ENCODE results near the gene APEH. TPM values are rescaled to one million over a fixed set of nuclear protein-coding genes. Genes with fewer than 3 reads are reported as not detected.

APEH gene
- total and polyA plus RNA-seq, 4 donors: 25.2 to 119 (median 69.2) TPM

- no peak overlapping the region for H3K27ac ChIP-seq (ENCODE audit: low read depth in 1 of 2, low read length in 1 of 2)
- no peak overlapping the region for H3K9ac ChIP-seq (ENCODE audit: insufficient read depth in 1 of 2, low read length in 2 of 2)
- no peaks in the 10 kb centered on the region for H3K27me3 ChIP-seq (ENCODE audit: control insufficient read depth in 3 of 3, insufficient read depth in 3 of 3, low read length in 2 of 3)
- 83 to 90% methylated on average over 11 of the region's 11 CpGs for WGBS, 2 donors
- no peak overlapping the region for H3K4me3 ChIP-seq
- H3K4me1 ChIP-seq (ENCODE audit: control insufficient read depth in 5 of 5, insufficient read depth in 5 of 5, low read length in 5 of 5): peaks cover 0 to 20% (median 7%) of the 10 kb centered on the region in 5 donors
- H3K36me3 ChIP-seq (ENCODE audit: control insufficient read depth in 4 of 4, insufficient read depth in 4 of 4, low read length in 4 of 4): peaks cover 7 to 38% (median 32%) of the 10 kb centered on the region in 4 donors
- H3K9me3 ChIP-seq (ENCODE audit: control insufficient read depth in 4 of 4, insufficient read depth in 3 of 4, low read length in 3 of 4): no peaks in the 10 kb centered on the region
- ATAC-seq (ENCODE audit: insufficient read depth, low FRiP score) (no peak), DNase-seq (no peak)
- TF ChIP-seq CTCF (IDR thresholded peaks at IDR 0.05; ENCODE audit: control extremely low read depth, extremely low read depth): no peak
Observed at GRCh38 chr3:49725906-49726681, 51.9 kb downstream of the APEH start.

GRCh38 chr3:49727154-49727923 lies 53.2 kb downstream of the APEH start:
- ATAC-seq (ENCODE audit: insufficient read depth, low FRiP score) (no peak), DNase-seq (no peak)
- 91 to 97% methylated on average over 19 of the region's 19 CpGs for WGBS, 2 donors
- Histone ChIP-seq H3K9me3 (ENCODE audit: control insufficient read depth in 4 of 4, insufficient read depth in 3 of 4, low read length in 3 of 4) (no peaks in the 10 kb centered on the region), H3K27me3 (ENCODE audit: control insufficient read depth in 3 of 3, insufficient read depth in 3 of 3, low read length in 2 of 3) (no peaks in the 10 kb centered on the region), H3K4me1 (ENCODE audit: control insufficient read depth in 5 of 5, insufficient read depth in 5 of 5, low read length in 5 of 5) (peaks cover 0 to 19% (median 7%) of the 10 kb centered on the region in 5 donors), H3K36me3 (ENCODE audit: control insufficient read depth in 4 of 4, insufficient read depth in 4 of 4, low read length in 4 of 4) (peaks cover 7 to 34% (median 31%) of the 10 kb centered on the region in 4 donors), H3K9ac (ENCODE audit: insufficient read depth in 1 of 2, low read length in 2 of 2) (no peak overlapping the region), H3K4me3 (no peak overlapping the region), H3K27ac (ENCODE audit: low read depth in 1 of 2, low read length in 1 of 2) (no peak overlapping the region)
- TF ChIP-seq CTCF (IDR thresholded peaks at IDR 0.05; ENCODE audit: control extremely low read depth, extremely low read depth): no peak

- Histone ChIP-seq H3K27me3 (ENCODE audit: control insufficient read depth in 3 of 3, insufficient read depth in 3 of 3, low read length in 2 of 3) (no peaks in the 10 kb centered on the region), H3K4me1 (ENCODE audit: control insufficient read depth in 5 of 5, insufficient read depth in 5 of 5, low read length in 5 of 5) (peaks cover 0 to 13% (median 3%) of the 10 kb centered on the region in 5 donors), H3K9ac (ENCODE audit: insufficient read depth in 1 of 2, low read length in 2 of 2) (no peak overlapping the region), H3K27ac (ENCODE audit: low read depth in 1 of 2, low read length in 1 of 2) (no peak overlapping the region), H3K4me3 (no peak overlapping the region), H3K9me3 (ENCODE audit: control insufficient read depth in 4 of 4, insufficient read depth in 3 of 4, low read length in 3 of 4) (no peaks in the 10 kb centered on the region), H3K36me3 (ENCODE audit: control insufficient read depth in 4 of 4, insufficient read depth in 4 of 4, low read length in 4 of 4) (peaks cover 10 to 40% (median 34%) of the 10 kb centered on the region in 4 donors)
- DNase-seq (no peak), ATAC-seq (ENCODE audit: insufficient read depth, low FRiP score) (no peak)
- no peak for TF ChIP-seq CTCF (IDR thresholded peaks at IDR 0.05; ENCODE audit: control extremely low read depth, extremely low read depth)
- 95% methylated on average over 15 of the region's 15 CpGs for WGBS, 2 donors
Observed at GRCh38 chr3:49727924-49728361, 53.8 kb downstream of the APEH start.

Measured in lung (tissue), 12 donors.